NCI-H146 treated with DMSO at 0.1 percent for 48 hours (cell line): ENCODE measurements around the gene PDLIM1.

Experiments
- DNase-seq: peaks from one replicate; lab custom pipeline; 2025; ENCODE audit not compliant: unreplicated experiment; lab: John Stamatoyannopoulos, UW

Gene PDLIM1

GRCh38 chr10:95290461-95291364 is at the start of gene PDLIM1:
Gene PDLIM1, minus strand, starts transcription at chr10:95291003. Its CDS starts 88 bp downstream, at chr10:95290915.
- peak; percentile 33 for DNase-seq

GRCh38 chr10:95339863-95340262 is 49.1 kb upstream of the PDLIM1 start:
- no peak for DNase-seq

GRCh38 chr10:95337423-95338160 is 46.8 kb upstream of the PDLIM1 start:
- DNase-seq, result no peak

GRCh38 chr10:95336702-95337101 is 45.9 kb upstream of the PDLIM1 start:
- no peak for DNase-seq

GRCh38 chr10:95335933-95336699 is 45.3 kb upstream of the PDLIM1 start:
- no peak for DNase-seq

DNA sequence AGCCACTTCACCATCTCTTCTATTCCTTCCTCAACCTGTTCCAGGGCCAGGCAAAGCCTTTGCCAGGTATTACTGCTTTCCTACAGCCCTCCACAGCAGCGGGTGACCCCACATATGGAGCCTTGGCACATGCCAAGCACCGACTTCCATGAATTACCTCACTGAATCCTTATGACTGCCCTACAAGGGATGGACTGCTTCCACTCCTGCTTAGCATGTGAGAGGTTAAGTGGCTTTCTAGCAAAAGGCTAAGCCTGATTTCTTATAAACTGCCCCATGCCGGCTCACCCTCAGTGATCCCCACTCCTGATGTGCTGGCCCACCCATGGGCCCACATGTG is 44.0 kb upstream of the PDLIM1 start:
- DNase-seq, result no peak

- DNase-seq, result no peak
Observed at GRCh38 chr10:95333997-95334804, 43.4 kb upstream of the PDLIM1 start.

- DNase-seq, result no peak
Observed at GRCh38 chr10:95332666-95333249, 42.0 kb upstream of the PDLIM1 start.

DNA sequence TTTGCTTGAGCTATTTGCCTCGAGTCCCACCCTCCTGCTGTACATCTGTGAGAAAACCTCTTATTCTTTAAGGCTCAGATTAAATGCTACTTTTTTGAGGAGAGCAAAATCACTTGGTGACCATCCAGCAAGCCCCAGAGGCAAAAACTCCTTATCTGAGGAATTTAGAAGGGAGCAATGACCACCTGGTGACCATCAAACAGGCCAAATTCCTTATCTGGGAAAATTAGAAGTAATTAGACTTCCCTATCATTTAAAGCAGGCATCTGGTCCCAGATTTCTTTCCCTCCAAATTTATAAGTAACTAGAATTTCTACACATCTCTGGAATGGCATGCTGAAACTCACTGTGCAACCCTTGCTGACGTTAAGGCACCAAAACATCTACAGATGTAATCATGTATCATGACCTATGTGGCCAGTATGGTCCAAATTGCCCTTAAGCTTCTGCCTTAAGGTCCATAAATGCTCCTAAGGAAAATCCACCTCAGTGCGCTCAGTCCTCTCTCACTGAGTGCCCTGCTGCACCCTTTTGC is 40.9 kb upstream of the PDLIM1 start:
- DNase-seq, result no peak

GRCh38 chr10:95330966-95331453 is 40.2 kb upstream of the PDLIM1 start:
- DNase-seq, result no peak

- DNase-seq, result no peak
Observed at GRCh38 chr10:95329296-95329695, 38.5 kb upstream of the PDLIM1 start.

GRCh38 chr10:95328013-95328412 is 37.2 kb upstream of the PDLIM1 start:
- no peak for DNase-seq

DNA sequence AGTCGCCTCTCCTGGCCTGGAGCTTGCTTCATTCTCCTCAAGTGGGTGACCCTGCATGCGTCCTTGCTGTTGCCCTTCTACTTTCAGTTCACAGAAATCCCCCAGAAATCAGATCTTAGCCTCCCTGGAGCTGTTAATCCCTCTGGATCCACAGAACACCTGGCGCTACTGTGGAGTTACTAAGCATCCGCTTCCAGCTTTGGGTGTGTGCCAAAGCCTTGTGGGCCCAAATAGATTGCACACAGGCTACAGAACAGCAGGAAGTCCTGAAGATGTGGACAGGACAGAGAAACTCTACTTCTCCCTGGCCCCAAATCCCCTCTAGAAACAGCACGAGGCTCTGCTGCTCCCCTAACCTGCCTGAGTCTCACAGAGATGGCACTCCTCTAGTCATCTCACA is 36.6 kb upstream of the PDLIM1 start:
- DNase-seq, result peak; percentile 16

- DNase-seq, result no peak
Observed at GRCh38 chr10:95326396-95326795, 35.6 kb upstream of the PDLIM1 start.

DNA sequence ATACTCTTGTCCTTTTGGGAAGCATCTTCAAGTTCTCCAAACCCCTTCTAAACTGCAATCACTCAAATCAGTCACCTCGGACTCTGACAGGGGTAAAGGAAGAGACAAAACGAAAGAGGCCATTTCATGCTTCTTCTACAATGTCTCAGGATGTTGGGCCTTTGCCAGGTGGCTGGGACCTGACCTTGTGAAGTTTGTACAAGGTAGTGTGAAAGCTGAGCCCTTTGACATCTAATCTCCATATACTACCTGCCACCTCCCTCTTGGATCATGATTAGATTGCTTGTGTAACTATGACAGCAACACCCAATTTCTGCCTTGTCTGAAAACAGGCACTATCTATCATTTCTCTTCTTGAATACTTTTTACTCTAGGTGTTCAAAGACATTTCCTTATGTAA is 35.1 kb upstream of the PDLIM1 start:
- DNase-seq, result no peak

DNA sequence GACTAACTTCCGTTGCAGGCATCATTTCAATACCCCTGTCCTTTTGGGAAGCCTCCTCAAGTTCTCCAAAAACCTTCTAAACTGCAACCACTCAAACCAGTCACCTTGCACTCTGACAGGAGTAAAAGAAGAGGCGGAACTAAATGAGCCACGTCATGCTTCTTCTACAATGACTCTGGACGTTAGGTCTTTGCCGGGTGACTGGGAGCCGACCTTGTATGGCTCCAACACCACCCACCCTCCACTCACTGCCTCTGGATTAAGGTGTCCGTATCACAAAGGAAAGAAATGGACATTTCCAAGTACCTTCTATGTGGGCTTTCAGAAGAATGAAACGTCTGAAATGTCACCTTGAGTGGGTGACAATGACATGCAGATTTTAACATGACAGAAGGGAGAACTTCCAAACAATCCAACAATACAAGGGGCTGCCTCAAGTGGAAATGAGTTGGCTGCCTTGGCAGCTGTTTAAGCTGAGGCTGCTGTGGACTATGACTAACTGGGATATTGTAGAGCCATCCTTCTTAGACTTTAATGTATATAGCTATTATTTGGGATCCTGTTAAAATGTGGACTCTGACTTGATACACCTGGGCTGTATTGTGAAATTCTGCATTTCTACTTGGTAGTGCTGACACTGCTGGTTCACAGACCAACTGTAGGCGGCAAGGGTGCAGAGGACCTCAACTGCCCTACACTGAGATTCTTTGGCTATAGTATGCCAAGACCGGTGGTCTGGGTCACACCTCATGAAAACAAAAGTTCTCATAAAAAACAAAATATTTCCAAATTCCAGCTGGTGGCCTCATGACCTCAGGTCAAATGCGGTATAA is 33.8 kb upstream of the PDLIM1 start:
- no peak for DNase-seq

GRCh38 chr10:95321554-95322301 is 30.9 kb upstream of the PDLIM1 start:
- DNase-seq, result no peak

DNA sequence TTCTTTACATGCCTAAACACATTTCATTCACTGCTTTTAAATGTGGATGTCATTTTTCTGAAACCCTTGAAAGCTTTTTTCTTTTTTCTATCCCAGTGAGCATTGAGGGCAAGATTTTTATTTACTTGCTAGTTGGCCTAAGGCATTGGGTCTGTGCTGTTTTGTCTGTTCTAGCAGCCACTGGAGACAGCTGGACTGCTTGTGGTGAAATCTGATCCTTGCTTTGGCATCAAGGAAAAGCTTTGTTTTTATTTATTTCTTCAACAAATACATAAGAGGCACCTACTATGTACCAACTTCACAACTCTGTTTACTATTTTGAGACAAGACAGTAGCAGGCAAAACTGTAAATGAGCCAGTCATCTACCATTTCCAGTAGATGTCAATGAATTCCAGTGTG is 28.4 kb upstream of the PDLIM1 start:
- DNase-seq, result no peak
